ENCODE data around the gene MSRB1.
A peak's percentile ranks its signal among the peaks of the same experiment; 100 is the strongest.
"Not testable (repeated sequence)": the region's sequence is repeated elsewhere in the genome, so short reads cannot be mapped to it uniquely, and the experiment has no call there.

Gene MSRB1

GRCh38 chr16:1960665-1961630, 17.9 kb upstream of the MSRB1 start:
- DNase-seq (ENCODE audit: low read depth) = no peak

GRCh38 chr16:1959269-1960039, 16.5 kb upstream of the MSRB1 start, which contains the start of gene NDUFB10:
Gene NDUFB10, plus strand, starts transcription at chr16:1959538. Its CDS starts 87 bp downstream, at chr16:1959625.
- peak; percentile 79 for DNase-seq (ENCODE audit: low read depth)

- no peak for DNase-seq (ENCODE audit: low read depth)
Measured at GRCh38 chr16:1958715-1959268, 15.8 kb upstream of the MSRB1 start.

- DNase-seq (ENCODE audit: low read depth) = not testable (repeated sequence)
Measured at GRCh38 chr16:1958143-1958491, 15.1 kb upstream of the MSRB1 start.

GRCh38 chr16:1957434-1958142, 14.6 kb upstream of the MSRB1 start:
- DNase-seq (ENCODE audit: low read depth) = not testable (repeated sequence)

- DNase-seq (ENCODE audit: low read depth) = no peak
Measured at GRCh38 chr16:1953734-1954133, 10.7 kb upstream of the MSRB1 start.

GRCh38 chr16:1950559-1950958, 7.6 kb upstream of the MSRB1 start:
- no peak for DNase-seq (ENCODE audit: low read depth)

- no peak for DNase-seq (ENCODE audit: low read depth)
Measured at GRCh38 chr16:1950047-1950446, 7.0 kb upstream of the MSRB1 start.

- DNase-seq (ENCODE audit: low read depth) = no peak
Measured at GRCh38 chr16:1949507-1949906, 6.5 kb upstream of the MSRB1 start.

GRCh38 chr16:1947369-1947670, 4.3 kb upstream of the MSRB1 start:
- DNase-seq (ENCODE audit: low read depth) = no peak

- DNase-seq (ENCODE audit: low read depth) = no peak
Measured at GRCh38 chr16:1946495-1947368, 3.7 kb upstream of the MSRB1 start.

GRCh38 chr16:1945559-1946391, 2.8 kb upstream of the MSRB1 start:
- no peak for DNase-seq (ENCODE audit: low read depth)

- no peak for DNase-seq (ENCODE audit: low read depth)
Measured at GRCh38 chr16:1944612-1945199, 1.7 kb upstream of the MSRB1 start.

- no peak for DNase-seq (ENCODE audit: low read depth)
Measured at GRCh38 chr16:1942047-1942809, 771 bp downstream of the MSRB1 start.

GRCh38 chr16:1941162-1942046, 1.6 kb downstream of the MSRB1 start:
- DNase-seq (ENCODE audit: low read depth) = no peak

- no peak for DNase-seq (ENCODE audit: low read depth)
Measured at GRCh38 chr16:1940273-1941161, 2.5 kb downstream of the MSRB1 start.

GRCh38 chr16:1939833-1940232, 3.2 kb downstream of the MSRB1 start:
- DNase-seq (ENCODE audit: low read depth) = not testable (repeated sequence)
